Measurements from ENCODE around the gene KCNMB1. TPM values are rescaled to one million over a fixed set of nuclear protein-coding genes. Genes with fewer than 3 reads are reported as not detected.
A peak's percentile ranks its signal among the peaks of the same experiment; 100 is the strongest.

KCNMB1 gene
- total and polyA plus RNA-seq, 11 donors = 0.25 to 3.7 (median 1.0) TPM

DNA sequence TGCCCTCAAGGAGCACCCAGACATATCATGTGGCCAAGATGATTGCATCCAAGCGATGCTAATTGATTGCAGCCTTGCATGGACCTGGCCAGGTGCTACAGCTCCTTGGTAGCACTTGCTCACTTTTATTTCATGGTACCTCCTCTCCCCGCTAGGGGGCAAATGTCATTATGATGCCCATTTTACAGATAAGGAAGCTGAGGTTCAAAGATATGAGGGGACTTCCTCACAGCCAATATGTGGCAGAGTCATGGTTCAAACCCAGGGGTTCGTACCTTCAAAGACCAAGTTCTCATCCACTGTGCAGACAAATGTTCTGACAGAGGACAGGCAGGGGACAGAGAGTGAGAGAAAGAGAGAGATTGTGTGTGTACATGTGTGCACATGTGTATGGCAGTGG lies 21.9 kb upstream of the KCNMB1 start:
- H3K9me3 ChIP-seq = no peaks in the 10 kb centered on the region
- peaks cover 0 to 10% (median 0%) of the 10 kb centered on the region in 12 donors for H3K4me1 ChIP-seq
- no peaks in the 10 kb centered on the region for H3K36me3 ChIP-seq
- ATAC-seq (no peak), DNase-seq (no peak)
- intact Hi-C loops (cut with DNase I) = loop anchor here in 2 of 10 donors (10.0 kb wide), 2 partner anchors 306 to 316 kb away; partner anchors contain the start of gene FOXI1 (in 1 of the 2)
- TF ChIP-seq POLR2A (IDR thresholded peaks at IDR 0.05) = no peak
- TF ChIP-seq, protein P1, sequence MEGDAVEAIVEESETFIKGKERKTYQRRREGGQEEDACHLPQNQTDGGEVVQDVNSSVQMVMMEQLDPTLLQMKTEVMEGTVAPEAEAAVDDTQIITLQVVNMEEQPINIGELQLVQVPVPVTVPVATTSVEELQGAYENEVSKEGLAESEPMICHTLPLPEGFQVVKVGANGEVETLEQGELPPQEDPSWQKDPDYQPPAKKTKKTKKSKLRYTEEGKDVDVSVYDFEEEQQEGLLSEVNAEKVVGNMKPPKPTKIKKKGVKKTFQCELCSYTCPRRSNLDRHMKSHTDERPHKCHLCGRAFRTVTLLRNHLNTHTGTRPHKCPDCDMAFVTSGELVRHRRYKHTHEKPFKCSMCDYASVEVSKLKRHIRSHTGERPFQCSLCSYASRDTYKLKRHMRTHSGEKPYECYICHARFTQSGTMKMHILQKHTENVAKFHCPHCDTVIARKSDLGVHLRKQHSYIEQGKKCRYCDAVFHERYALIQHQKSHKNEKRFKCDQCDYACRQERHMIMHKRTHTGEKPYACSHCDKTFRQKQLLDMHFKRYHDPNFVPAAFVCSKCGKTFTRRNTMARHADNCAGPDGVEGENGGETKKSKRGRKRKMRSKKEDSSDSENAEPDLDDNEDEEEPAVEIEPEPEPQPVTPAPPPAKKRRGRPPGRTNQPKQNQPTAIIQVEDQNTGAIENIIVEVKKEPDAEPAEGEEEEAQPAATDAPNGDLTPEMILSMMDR (IDR thresholded peaks at IDR 0.05) = no peak
- H3K4me3 ChIP-seq = no peak overlapping the region
- WGBS, 4 donors = 96 to 100% (median 97%) methylated on average over 3 of the region's 3 CpGs
- no peak overlapping the region for H3K27ac ChIP-seq
- no peaks in the 10 kb centered on the region for H3K27me3 ChIP-seq

DNA sequence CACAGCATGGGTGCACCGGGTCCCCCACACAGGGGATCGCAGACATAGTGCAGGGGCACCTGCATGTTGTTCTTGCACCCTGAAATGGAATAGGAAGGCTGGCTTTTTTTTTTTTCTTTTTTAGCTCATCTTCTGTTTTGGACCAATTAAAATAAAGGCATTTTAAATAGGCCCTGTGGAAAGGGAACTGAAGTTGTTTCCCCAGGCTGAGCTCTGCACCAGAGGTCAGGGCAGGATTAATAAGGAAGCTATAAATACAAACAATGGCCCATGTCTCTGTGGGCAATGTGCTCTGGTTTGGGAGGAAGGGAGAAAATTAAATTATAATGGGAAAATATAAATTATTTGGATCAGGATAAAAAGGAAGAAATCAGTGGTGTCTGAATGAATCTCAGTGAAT lies 21.2 kb upstream of the KCNMB1 start:
- intact Hi-C loops (cut with DNase I) = loop anchor here in 2 of 10 donors (10.0 kb wide), 2 partner anchors 306 to 316 kb away; partner anchors contain the start of gene FOXI1 (in 1 of the 2)
- 93 to 100% (median 94%) methylated on average over 2 of the region's 2 CpGs for WGBS, 4 donors
- ATAC-seq = no peak
- Histone ChIP-seq H3K27ac (no peak overlapping the region), H3K4me1 (peaks cover 0 to 13% (median 0%) of the 10 kb centered on the region in 12 donors), H3K9me3 (no peaks in the 10 kb centered on the region), H3K4me3 (no peak overlapping the region), H3K27me3 (no peaks in the 10 kb centered on the region), H3K36me3 (no peaks in the 10 kb centered on the region)
- no peak for DNase-seq
- TF ChIP-seq, protein P1 (IDR thresholded peaks at IDR 0.05) = no peak
- no peak for TF ChIP-seq POLR2A (IDR thresholded peaks at IDR 0.05)

DNA sequence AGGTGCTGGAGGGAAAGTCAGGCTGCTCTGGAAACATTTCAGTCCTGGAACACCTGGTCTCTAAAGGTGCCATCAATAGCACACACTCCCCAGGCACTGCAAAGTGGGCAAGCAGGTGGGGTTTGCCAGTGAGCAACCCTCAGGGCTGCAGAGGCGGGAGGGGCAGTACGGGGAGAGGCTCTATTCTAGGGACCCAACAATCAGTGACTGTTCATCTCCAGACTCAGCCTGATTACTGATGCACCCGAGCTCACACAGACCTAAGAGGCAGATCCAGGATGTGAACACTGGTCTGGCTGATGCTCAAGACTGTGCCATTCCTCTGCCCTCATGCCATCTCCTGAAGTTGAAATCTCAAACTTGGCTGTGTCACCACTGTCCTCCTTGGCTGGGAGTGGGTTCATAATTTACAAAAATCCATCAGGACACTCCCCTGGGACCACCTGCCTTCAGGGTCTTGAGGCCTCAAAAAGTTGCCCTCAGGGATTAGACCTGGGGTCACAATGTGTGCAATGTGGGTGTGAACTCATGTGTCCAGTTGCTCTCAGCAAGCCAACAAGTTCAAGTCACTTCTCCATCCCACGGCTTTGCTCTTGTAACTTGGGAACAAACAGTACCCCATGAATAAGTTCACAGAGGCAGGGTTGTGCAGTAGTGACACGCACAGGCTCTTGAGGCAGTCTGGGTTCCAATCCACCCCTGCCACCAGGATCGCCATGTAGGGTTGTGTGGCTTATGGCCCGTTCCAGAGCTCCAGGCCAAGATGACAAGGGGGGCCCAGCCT lies 19.9 kb upstream of the KCNMB1 start:
- no peak overlapping the region for H3K27ac ChIP-seq
- no peak for ATAC-seq
- no peak for TF ChIP-seq POLR2A (IDR thresholded peaks at IDR 0.05)
- DNase-seq = no peak
- no peaks in the 10 kb centered on the region for H3K36me3 ChIP-seq
- no peak overlapping the region for H3K4me3 ChIP-seq
- no peaks in the 10 kb centered on the region for H3K27me3 ChIP-seq
- 79 to 90% (median 84%) methylated on average over 5 to 7 of the region's 7 CpGs for WGBS, 4 donors
- intact Hi-C loops (cut with DNase I) = no loop called here
- peaks cover 0 to 21% (median 0%) of the 10 kb centered on the region in 12 donors for H3K4me1 ChIP-seq
- no peaks in the 10 kb centered on the region for H3K9me3 ChIP-seq

DNA sequence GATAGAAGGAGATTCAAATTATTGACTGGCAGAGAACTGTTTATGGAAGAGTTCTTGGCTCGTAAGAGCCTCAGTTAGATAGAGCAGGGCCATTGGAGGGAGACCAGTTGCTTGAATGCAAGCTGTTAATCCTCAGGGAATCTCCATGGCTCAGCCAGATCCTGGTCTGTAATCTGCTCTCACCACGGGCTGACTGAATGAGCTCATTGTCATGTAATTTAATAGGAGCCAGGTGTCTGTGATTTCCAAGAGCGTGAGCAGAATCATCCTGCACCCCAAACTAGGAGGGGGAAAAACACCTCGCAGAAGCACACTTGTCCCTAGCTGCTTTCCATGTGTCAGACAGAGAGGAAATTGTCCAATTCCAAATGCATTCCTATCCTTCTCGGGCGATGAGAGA lies 19.1 kb upstream of the KCNMB1 start:
- DNase-seq = no peak
- H3K27ac ChIP-seq = no peak overlapping the region
- no peaks in the 10 kb centered on the region for H3K27me3 ChIP-seq
- ATAC-seq = peak; percentile 31 to 71 (median 48)
- H3K4me3 ChIP-seq = no peak overlapping the region
- intact Hi-C loops (cut with DNase I) = no loop called here
- no peak for TF ChIP-seq POLR2A (IDR thresholded peaks at IDR 0.05)
- TF ChIP-seq, protein P1 (IDR thresholded peaks at IDR 0.05) = no peak
- H3K4me1 ChIP-seq = peaks cover 0 to 21% (median 0%) of the 10 kb centered on the region in 12 donors
- H3K9me3 ChIP-seq = no peaks in the 10 kb centered on the region
- no peaks in the 10 kb centered on the region for H3K36me3 ChIP-seq
- 43 to 54% (median 48%) methylated on average over 6 of the region's 6 CpGs for WGBS, 4 donors
